ENCODE results near the gene RNF41. TPM values are rescaled to one million over a fixed set of nuclear protein-coding genes. Genes with fewer than 3 reads are reported as not detected.

RNF41 gene
- total and polyA plus RNA-seq, 5 donors = 17.4 to 63.2 (median 44.9) TPM

GRCh38 chr12:56192582-56192981 is 29.1 kb downstream of the RNF41 start:
- H3K4me1 ChIP-seq (ENCODE audit: control insufficient read depth, insufficient read depth, low read length) = peaks cover 7% of the 10 kb centered on the region
- H3K27me3 ChIP-seq (ENCODE audit: control insufficient read depth, insufficient read depth) = no peaks in the 10 kb centered on the region
- DNase-seq = no peak
- ATAC-seq = no peak
- H3K27ac ChIP-seq (ENCODE audit: low read length) = no peak overlapping the region
- intact Hi-C loops (cut with DNase I) = loop anchor here in 3 of 4 donors (5.0 to 10.0 kb wide), 3 partner anchors 270 to 402 kb away; partner anchors contain the start of gene SPRYD4 (in 1 of the 3)
- no peak overlapping the region for H3K4me3 ChIP-seq (ENCODE audit: low read length)
- no peaks in the 10 kb centered on the region for H3K9me3 ChIP-seq (ENCODE audit: control insufficient read depth, low read length)

- peak overlapping the region; percentile 100 for H3K4me3 ChIP-seq (ENCODE audit: low read length)
- DNase-seq (no peak), ATAC-seq (no peak)
- no peaks in the 10 kb centered on the region for H3K27me3 ChIP-seq (ENCODE audit: control insufficient read depth, insufficient read depth)
- intact Hi-C loops (cut with DNase I) = loop anchor here in 3 of 4 donors (5.0 to 10.0 kb wide), 3 partner anchors 272 to 404 kb away; partner anchors contain the start of gene SPRYD4 (in 1 of the 3)
- peaks cover 9% of the 10 kb centered on the region for H3K4me1 ChIP-seq (ENCODE audit: control insufficient read depth, insufficient read depth, low read length)
- 20% methylated on average over 9 of the region's 9 CpGs for WGBS
- no peak overlapping the region for H3K27ac ChIP-seq (ENCODE audit: low read length)
- no peaks in the 10 kb centered on the region for H3K9me3 ChIP-seq (ENCODE audit: control insufficient read depth, low read length)
These were observed 31.0 kb downstream of the RNF41 start for GRCh38 chr12:56190695-56191155.

- Histone ChIP-seq H3K27me3 (ENCODE audit: control insufficient read depth, insufficient read depth) (no peaks in the 10 kb centered on the region), H3K27ac (ENCODE audit: low read length) (peak overlapping the region; percentile 84), H3K4me1 (ENCODE audit: control insufficient read depth, insufficient read depth, low read length) (peaks cover 9% of the 10 kb centered on the region), H3K4me3 (ENCODE audit: low read length) (peak overlapping the region; percentile 100), H3K9me3 (ENCODE audit: control insufficient read depth, low read length) (no peaks in the 10 kb centered on the region)
- DNase-seq (peak; percentile 74 to 90 (median 89)), ATAC-seq (peak; percentile 70 to 75)
- intact Hi-C loops (cut with DNase I) = loop anchor here (2.0 to 10.0 kb wide), 6 partner anchors 65 to 405 kb away; partner anchors contain the start of genes ZC3H10 (in 2 of the 4), ESYT1 (in 1 of the 4) and SPRYD4 (in 1 of the 4)
- WGBS = 1% methylated on average over 42 of the region's 42 CpGs
These were observed 31.6 kb downstream of the RNF41 start for GRCh38 chr12:56189918-56190694.

GRCh38 chr12:56189099-56189917 is 32.4 kb downstream of the RNF41 start, which contains the start of gene SMARCC2:
TSS of gene SMARCC2 (minus strand) at chr12:56189483. CDS start at chr12:56189461, 22 bp downstream.
- intact Hi-C loops (cut with DNase I) = loop anchor here (2.0 to 10.0 kb wide), 3 partner anchors 65 to 71 kb away; partner anchors contain the start of genes ZC3H10 (in 2 of the 4) and ESYT1 (in 1 of the 4)
- peak within 1 kb of the TSS; percentile 100 for H3K4me3 ChIP-seq (ENCODE audit: low read length)
- peak within 1 kb of the TSS; percentile 97 for H3K27ac ChIP-seq (ENCODE audit: low read length)
- peak; percentile 92 to 96 (median 95) for DNase-seq
- peak; percentile 89 to 90 for ATAC-seq
- no peaks in the 10 kb centered on the region for H3K27me3 ChIP-seq (ENCODE audit: control insufficient read depth, insufficient read depth)
- WGBS = under 1% methylated on average over 92 of the region's 93 CpGs
- H3K4me1 ChIP-seq (ENCODE audit: control insufficient read depth, insufficient read depth, low read length) = peaks cover 9% of the 10 kb centered on the region
- no peaks in the 10 kb centered on the region for H3K9me3 ChIP-seq (ENCODE audit: control insufficient read depth, low read length)

GRCh38 chr12:56188778-56189098 is 33.0 kb downstream of the RNF41 start:
- intact Hi-C loops (cut with DNase I) = loop anchor here (2.0 to 10.0 kb wide), 3 partner anchors 64 to 70 kb away; partner anchors contain the start of genes ZC3H10 (in 2 of the 4) and ESYT1 (in 1 of the 4)
- ATAC-seq (peak; percentile 1 to 4), DNase-seq (no peak)
- H3K27ac ChIP-seq (ENCODE audit: low read length) = peak overlapping the region; percentile 73
- WGBS = 4% methylated on average over 17 of the region's 17 CpGs
- H3K27me3 ChIP-seq (ENCODE audit: control insufficient read depth, insufficient read depth) = no peaks in the 10 kb centered on the region
- peak overlapping the region; percentile 100 for H3K4me3 ChIP-seq (ENCODE audit: low read length)
- peaks cover 9% of the 10 kb centered on the region for H3K4me1 ChIP-seq (ENCODE audit: control insufficient read depth, insufficient read depth, low read length)
- H3K9me3 ChIP-seq (ENCODE audit: control insufficient read depth, low read length) = no peaks in the 10 kb centered on the region

GRCh38 chr12:56188131-56188777 is 33.5 kb downstream of the RNF41 start:
- H3K4me3 ChIP-seq (ENCODE audit: low read length) = peak overlapping the region; percentile 100
- H3K27me3 ChIP-seq (ENCODE audit: control insufficient read depth, insufficient read depth) = no peaks in the 10 kb centered on the region
- no peak for DNase-seq
- peak overlapping the region; percentile 73 for H3K27ac ChIP-seq (ENCODE audit: low read length)
- intact Hi-C loops (cut with DNase I) = loop anchor here (2.0 to 10.0 kb wide), 3 partner anchors 63 to 69 kb away; partner anchors contain the start of genes ZC3H10 (in 2 of the 4) and ESYT1 (in 1 of the 4)
- no peaks in the 10 kb centered on the region for H3K9me3 ChIP-seq (ENCODE audit: control insufficient read depth, low read length)
- 12% methylated on average over 10 of the region's 10 CpGs for WGBS
- no peak for ATAC-seq
- peaks cover 9% of the 10 kb centered on the region for H3K4me1 ChIP-seq (ENCODE audit: control insufficient read depth, insufficient read depth, low read length)

GRCh38 chr12:56186957-56187356 is 34.8 kb downstream of the RNF41 start:
- 33% methylated on average over 2 of the region's 2 CpGs for WGBS
- Histone ChIP-seq H3K4me1 (ENCODE audit: control insufficient read depth, insufficient read depth, low read length) (peaks cover 9% of the 10 kb centered on the region), H3K27me3 (ENCODE audit: control insufficient read depth, insufficient read depth) (no peaks in the 10 kb centered on the region), H3K27ac (ENCODE audit: low read length) (no peak overlapping the region), H3K4me3 (ENCODE audit: low read length) (no peak overlapping the region), H3K9me3 (ENCODE audit: control insufficient read depth, low read length) (no peaks in the 10 kb centered on the region)
- ATAC-seq (no peak), DNase-seq (no peak)
- intact Hi-C loops (cut with DNase I) = loop anchor here in 2 of 4 donors (5.0 to 10.0 kb wide), 2 partner anchors 62 to 65 kb away; partner anchors contain the start of gene ESYT1 (in 1 of the 2)

- Histone ChIP-seq H3K4me1 (ENCODE audit: control insufficient read depth, insufficient read depth, low read length) (no peaks in the 10 kb centered on the region), H3K9me3 (ENCODE audit: control insufficient read depth, low read length) (no peaks in the 10 kb centered on the region), H3K27ac (ENCODE audit: low read length) (no peak overlapping the region), H3K4me3 (ENCODE audit: low read length) (no peak overlapping the region), H3K27me3 (ENCODE audit: control insufficient read depth, insufficient read depth) (no peaks in the 10 kb centered on the region)
- no peak for ATAC-seq
- DNase-seq = no peak
- intact Hi-C loops (cut with DNase I) = no loop called here
- 87% methylated on average over 3 of the region's 3 CpGs for WGBS
These were observed 43.4 kb downstream of the RNF41 start for GRCh38 chr12:56178347-56178746.

- Histone ChIP-seq H3K9me3 (ENCODE audit: control insufficient read depth, low read length) (no peaks in the 10 kb centered on the region), H3K27me3 (ENCODE audit: control insufficient read depth, insufficient read depth) (no peaks in the 10 kb centered on the region), H3K4me1 (ENCODE audit: control insufficient read depth, insufficient read depth, low read length) (no peaks in the 10 kb centered on the region), H3K27ac (ENCODE audit: low read length) (no peak overlapping the region), H3K4me3 (ENCODE audit: low read length) (no peak overlapping the region)
- ATAC-seq (peak in 1 of 2 donors; percentile 19), DNase-seq (no peak)
- 81% methylated on average over 7 of the region's 7 CpGs for WGBS
- intact Hi-C loops (cut with DNase I) = no loop called here
These were observed 48.9 kb downstream of the RNF41 start for GRCh38 chr12:56172839-56173238.

GRCh38 chr12:56169229-56169759 is 52.4 kb downstream of the RNF41 start:
- ATAC-seq (no peak), DNase-seq (no peak)
- WGBS = 88% methylated on average over 11 of the region's 11 CpGs

More at GRCh38 chr12:56169229-56169759, 52.4 kb downstream of the RNF41 start:
- Histone ChIP-seq H3K9me3 (ENCODE audit: control insufficient read depth, low read length) (no peaks in the 10 kb centered on the region), H3K4me3 (ENCODE audit: low read length) (no peak overlapping the region), H3K27ac (ENCODE audit: low read length) (no peak overlapping the region), H3K27me3 (ENCODE audit: control insufficient read depth, insufficient read depth) (no peaks in the 10 kb centered on the region), H3K4me1 (ENCODE audit: control insufficient read depth, insufficient read depth, low read length) (no peaks in the 10 kb centered on the region)
- intact Hi-C loops (cut with DNase I) = no loop called here
